ENCODE results near the gene MEGF11.

- TF ChIP-seq REST (tag by site-specific recombination; IDR thresholded peaks at IDR 0.05) (no peak), ZNF155 (tag by site-specific recombination; IDR thresholded peaks at IDR 0.05) (no peak), CTCF (tag by site-specific recombination; IDR thresholded peaks at IDR 0.05) (no peak), ZSCAN16 (tag by site-specific recombination; IDR thresholded peaks at IDR 0.05) (no peak), TSHZ1 (tag by site-specific recombination; IDR thresholded peaks at IDR 0.05; ENCODE audit: borderline replicate concordance) (no peak), ZNF138 (tag by site-specific recombination; IDR thresholded peaks at IDR 0.05; ENCODE audit: borderline replicate concordance) (no peak), ZBTB26 (tag by site-specific recombination; optimal IDR thresholded peaks at IDR 0.05) (no peak), YY1 (tag by site-specific recombination; IDR thresholded peaks at IDR 0.05) (no peak)
Observed at GRCh38 chr15:65910341-65910740, 343.2 kb downstream of the MEGF11 start.
